ENCODE data around the gene DNER. TPM values are rescaled to one million over a fixed set of nuclear protein-coding genes. Genes with fewer than 3 reads are reported as not detected.
"Not testable (repeated sequence)": the region's sequence is repeated elsewhere in the genome, so short reads cannot be mapped to it uniquely, and the experiment has no call there.

DNER gene, protein sequence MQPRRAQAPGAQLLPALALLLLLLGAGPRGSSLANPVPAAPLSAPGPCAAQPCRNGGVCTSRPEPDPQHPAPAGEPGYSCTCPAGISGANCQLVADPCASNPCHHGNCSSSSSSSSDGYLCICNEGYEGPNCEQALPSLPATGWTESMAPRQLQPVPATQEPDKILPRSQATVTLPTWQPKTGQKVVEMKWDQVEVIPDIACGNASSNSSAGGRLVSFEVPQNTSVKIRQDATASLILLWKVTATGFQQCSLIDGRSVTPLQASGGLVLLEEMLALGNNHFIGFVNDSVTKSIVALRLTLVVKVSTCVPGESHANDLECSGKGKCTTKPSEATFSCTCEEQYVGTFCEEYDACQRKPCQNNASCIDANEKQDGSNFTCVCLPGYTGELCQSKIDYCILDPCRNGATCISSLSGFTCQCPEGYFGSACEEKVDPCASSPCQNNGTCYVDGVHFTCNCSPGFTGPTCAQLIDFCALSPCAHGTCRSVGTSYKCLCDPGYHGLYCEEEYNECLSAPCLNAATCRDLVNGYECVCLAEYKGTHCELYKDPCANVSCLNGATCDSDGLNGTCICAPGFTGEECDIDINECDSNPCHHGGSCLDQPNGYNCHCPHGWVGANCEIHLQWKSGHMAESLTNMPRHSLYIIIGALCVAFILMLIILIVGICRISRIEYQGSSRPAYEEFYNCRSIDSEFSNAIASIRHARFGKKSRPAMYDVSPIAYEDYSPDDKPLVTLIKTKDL
- 6.3 and 19.8 TPM in 2 replicates for total RNA-seq (2012; rRNA removed)

DNA sequence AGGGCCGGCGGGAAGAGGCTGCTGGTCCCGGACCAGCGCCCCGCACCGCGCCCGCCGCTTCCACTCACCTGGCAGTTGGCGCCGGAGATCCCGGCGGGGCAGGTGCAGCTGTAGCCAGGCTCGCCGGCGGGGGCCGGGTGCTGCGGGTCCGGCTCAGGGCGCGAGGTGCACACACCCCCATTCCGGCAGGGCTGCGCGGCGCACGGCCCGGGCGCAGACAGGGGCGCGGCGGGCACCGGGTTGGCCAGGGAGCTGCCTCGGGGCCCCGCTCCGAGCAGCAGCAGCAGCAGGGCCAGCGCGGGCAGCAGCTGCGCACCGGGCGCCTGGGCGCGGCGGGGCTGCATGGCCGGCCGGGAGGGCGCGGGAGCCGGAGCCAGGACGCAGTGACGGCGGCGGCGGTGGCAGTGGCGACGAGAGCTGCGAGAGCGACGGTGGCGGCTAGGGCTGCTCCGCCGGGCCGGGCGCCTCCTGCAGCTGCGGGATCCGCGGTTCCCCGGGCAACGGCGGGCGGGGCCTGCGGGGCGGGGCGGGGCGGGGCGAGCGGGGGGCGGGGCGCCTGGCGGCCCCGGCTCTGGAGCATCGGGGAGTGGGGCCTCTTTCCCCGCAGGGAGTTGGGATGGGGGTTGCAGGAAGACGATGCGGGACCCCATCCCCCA is at the start of gene DNER:
Gene DNER, minus strand, starts transcription at position 476 of the 656 bp plus-strand sequence. Its CDS starts 132 bp downstream, at position 344.
- H3K4me3 ChIP-seq (ENCODE audit: low read length) = peak within 1 kb of the TSS; percentile 68
- peak within 1 kb of the TSS; percentile 93 for H3K4me2 ChIP-seq (ENCODE audit: low read length)
- no peaks in the 10 kb centered on the region for H3K9me3 ChIP-seq (replicated peaks; ENCODE audit: low read length)
- peaks cover 20% of the 10 kb centered on the region for H3K4me1 ChIP-seq (ENCODE audit: control insufficient read depth, insufficient read depth, low read length)
- no peaks in the 10 kb centered on the region for H3K36me3 ChIP-seq (ENCODE audit: insufficient read depth, low read length)
- peak within 1 kb of the TSS; percentile 27 for H3K9ac ChIP-seq (ENCODE audit: low read depth, low read length)
- H3K27me3 ChIP-seq (ENCODE audit: control insufficient read depth, insufficient read depth, low read length) = peaks cover 69% of the 10 kb centered on the region

DNA sequence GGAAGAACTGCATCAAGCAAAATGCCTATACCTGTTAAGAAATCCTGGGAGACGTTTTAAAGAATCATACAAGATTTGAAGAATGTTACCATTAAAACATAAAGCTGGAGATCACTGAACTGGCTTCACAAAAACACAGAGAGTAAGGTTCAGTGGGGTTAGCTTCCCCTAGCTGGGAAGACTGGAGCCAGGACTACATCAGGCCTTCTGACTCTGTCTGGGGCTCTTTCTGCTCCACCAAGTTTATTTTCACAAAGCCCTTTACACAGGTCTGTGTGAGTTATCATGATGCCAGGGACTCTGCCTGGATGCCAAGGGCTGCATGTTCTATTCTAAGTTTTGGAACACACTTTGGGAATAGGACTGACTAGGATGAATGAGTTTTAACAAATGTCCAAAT is 47.3 kb upstream of the DNER start:
- no peak overlapping the region for H3K4me2 ChIP-seq (ENCODE audit: low read length)
- H3K4me3 ChIP-seq (ENCODE audit: low read length) = no peak overlapping the region
- no peaks in the 10 kb centered on the region for H3K4me1 ChIP-seq (ENCODE audit: control insufficient read depth, insufficient read depth, low read length)
- H3K36me3 ChIP-seq (ENCODE audit: insufficient read depth, low read length) = peaks cover 36% of the 10 kb centered on the region
- no peak overlapping the region for H3K9ac ChIP-seq (ENCODE audit: low read depth, low read length)
- no peaks in the 10 kb centered on the region for H3K9me3 ChIP-seq (replicated peaks; ENCODE audit: low read length)
- no peaks in the 10 kb centered on the region for H3K27me3 ChIP-seq (ENCODE audit: control insufficient read depth, insufficient read depth, low read length)

DNA sequence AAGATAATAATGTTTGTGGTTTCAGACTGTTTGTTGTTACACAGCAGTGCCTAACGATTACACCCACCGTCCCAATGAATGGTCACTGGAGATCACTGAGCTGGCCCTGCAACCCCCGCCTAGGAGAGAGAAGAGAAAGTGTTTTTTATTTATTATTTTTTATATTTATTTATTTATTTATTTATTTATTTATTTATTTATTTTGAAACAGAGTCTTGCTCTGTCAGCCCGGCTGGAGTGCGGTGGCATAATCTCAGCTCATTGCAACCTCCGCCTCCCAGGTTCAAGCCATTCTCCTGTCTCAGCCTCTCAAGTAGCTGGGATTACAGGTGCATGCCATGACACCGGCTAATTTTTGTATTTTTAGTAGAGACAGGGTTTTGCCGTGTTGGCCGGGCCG is 43.1 kb upstream of the DNER start:
- not testable (repeated sequence) for H3K27me3 ChIP-seq (ENCODE audit: control insufficient read depth, insufficient read depth, low read length); H3K4me1 ChIP-seq (ENCODE audit: control insufficient read depth, insufficient read depth, low read length); H3K36me3 ChIP-seq (ENCODE audit: insufficient read depth, low read length); H3K9me3 ChIP-seq (replicated peaks; ENCODE audit: low read length); H3K4me3 ChIP-seq (ENCODE audit: low read length); H3K4me2 ChIP-seq (ENCODE audit: low read length); H3K9ac ChIP-seq (ENCODE audit: low read depth, low read length)

DNA sequence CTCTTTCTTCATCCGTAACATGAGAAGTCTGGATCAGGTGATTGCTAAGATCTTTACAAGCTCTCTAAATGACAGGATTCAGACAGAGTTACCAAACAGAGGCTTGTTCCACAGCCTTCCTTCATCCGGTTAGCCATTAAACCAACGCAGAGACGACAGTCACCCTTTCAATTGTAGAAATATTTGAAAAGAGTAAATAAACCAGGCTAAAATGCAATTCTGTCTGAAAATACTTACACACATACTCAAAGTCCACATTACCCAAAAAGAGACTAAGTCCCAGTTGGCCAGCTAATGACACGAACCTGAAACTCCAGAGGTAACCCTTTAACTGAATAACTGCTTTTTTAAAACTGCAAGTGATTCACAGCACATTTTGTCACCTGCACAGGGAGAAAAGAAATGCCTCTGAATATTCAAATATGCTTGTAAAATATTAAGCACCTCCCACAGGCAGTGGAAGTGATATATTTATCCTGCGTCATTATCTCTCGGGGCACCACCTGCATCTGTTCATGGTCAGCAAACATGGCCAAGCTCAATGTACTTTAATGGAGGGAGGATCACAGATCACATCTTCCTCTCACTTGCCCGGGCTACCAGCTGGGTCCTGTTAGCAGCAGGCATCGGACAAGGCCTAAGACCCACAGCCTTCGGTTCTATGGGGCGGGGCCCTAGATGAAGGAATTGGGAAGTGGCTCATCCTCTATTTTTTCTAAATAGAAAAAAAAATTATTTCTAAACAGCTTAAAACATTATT is 38.8 kb upstream of the DNER start:
- Histone ChIP-seq H3K9me3 (replicated peaks; ENCODE audit: low read length) (no peaks in the 10 kb centered on the region), H3K27me3 (ENCODE audit: control insufficient read depth, insufficient read depth, low read length) (no peaks in the 10 kb centered on the region), H3K4me2 (ENCODE audit: low read length) (no peak overlapping the region), H3K4me1 (ENCODE audit: control insufficient read depth, insufficient read depth, low read length) (no peaks in the 10 kb centered on the region), H3K9ac (ENCODE audit: low read depth, low read length) (no peak overlapping the region), H3K4me3 (ENCODE audit: low read length) (no peak overlapping the region), H3K36me3 (ENCODE audit: insufficient read depth, low read length) (no peaks in the 10 kb centered on the region)

DNA sequence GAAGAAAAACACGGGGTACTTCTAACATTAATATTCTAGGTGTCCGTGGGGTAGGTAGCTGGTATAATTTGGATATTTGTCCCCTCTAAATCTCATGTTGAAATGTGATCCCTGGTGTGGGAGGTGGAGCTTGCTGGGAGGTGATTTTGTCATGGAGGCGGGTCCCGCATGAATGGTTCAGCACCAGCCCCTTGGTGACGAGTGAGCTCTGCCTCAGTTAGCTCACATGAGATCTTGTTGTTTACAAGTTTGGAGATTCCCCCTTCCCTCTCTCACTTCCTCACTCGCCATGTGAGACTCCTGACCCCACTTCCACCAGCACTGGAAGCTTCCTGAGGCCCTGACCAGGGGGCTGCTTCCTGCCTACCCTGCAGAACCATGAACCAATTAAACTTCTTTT is 35.4 kb upstream of the DNER start:
- no peaks in the 10 kb centered on the region for H3K4me1 ChIP-seq (ENCODE audit: control insufficient read depth, insufficient read depth, low read length)
- H3K4me3 ChIP-seq (ENCODE audit: low read length) = no peak overlapping the region
- H3K4me2 ChIP-seq (ENCODE audit: low read length) = no peak overlapping the region
- no peaks in the 10 kb centered on the region for H3K27me3 ChIP-seq (ENCODE audit: control insufficient read depth, insufficient read depth, low read length)
- H3K9ac ChIP-seq (ENCODE audit: low read depth, low read length) = no peak overlapping the region
- no peaks in the 10 kb centered on the region for H3K36me3 ChIP-seq (ENCODE audit: insufficient read depth, low read length)
- H3K9me3 ChIP-seq (replicated peaks; ENCODE audit: low read length) = no peaks in the 10 kb centered on the region

DNA sequence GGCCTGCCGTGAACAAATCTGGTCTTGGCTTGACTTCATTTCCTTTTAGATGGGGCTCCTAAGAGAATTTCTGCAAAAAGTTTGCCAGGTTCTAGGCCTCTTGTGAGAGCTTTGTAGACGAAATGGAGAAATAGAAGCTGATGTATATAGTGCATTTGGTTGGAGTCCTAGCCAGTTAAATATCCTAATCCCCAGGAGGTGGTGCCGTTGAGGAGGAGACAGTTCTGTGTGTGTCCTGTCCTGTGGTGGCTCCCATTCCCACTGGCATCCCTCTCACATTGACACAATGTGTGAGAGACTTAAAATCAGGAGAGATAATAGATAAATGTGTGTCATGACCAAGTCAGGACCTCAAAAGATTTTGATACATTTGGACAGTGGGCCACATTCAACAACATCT is 34.6 kb upstream of the DNER start:
- H3K9me3 ChIP-seq (replicated peaks; ENCODE audit: low read length) = no peaks in the 10 kb centered on the region
- no peaks in the 10 kb centered on the region for H3K4me1 ChIP-seq (ENCODE audit: control insufficient read depth, insufficient read depth, low read length)
- no peak overlapping the region for H3K9ac ChIP-seq (ENCODE audit: low read depth, low read length)
- no peak overlapping the region for H3K4me2 ChIP-seq (ENCODE audit: low read length)
- H3K36me3 ChIP-seq (ENCODE audit: insufficient read depth, low read length) = no peaks in the 10 kb centered on the region
- no peaks in the 10 kb centered on the region for H3K27me3 ChIP-seq (ENCODE audit: control insufficient read depth, insufficient read depth, low read length)
- no peak overlapping the region for H3K4me3 ChIP-seq (ENCODE audit: low read length)

DNA sequence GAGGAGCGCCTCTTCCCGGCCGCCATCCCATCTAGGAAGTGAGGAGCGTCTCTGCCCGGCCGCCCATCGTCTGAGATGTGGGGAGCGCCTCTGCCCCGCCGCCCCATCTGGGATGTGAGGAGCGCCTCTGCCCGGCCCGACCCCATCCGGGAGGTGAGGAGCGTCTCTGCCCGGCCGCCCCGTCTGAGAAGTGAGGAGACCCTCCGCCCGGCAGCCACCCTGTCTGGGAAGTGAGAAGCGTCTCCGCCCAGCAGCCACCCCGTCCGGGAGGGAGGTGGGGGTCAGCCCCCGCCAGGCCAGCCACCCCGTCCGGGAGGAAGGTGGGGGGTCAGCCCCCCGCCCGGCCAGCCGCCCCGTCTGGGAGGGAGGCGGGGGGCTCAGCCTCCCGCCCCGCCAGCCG is 28.3 kb upstream of the DNER start:
- H3K4me3 ChIP-seq (ENCODE audit: low read length); H3K9me3 ChIP-seq (replicated peaks; ENCODE audit: low read length); H3K4me2 ChIP-seq (ENCODE audit: low read length); H3K27me3 ChIP-seq (ENCODE audit: control insufficient read depth, insufficient read depth, low read length); H3K36me3 ChIP-seq (ENCODE audit: insufficient read depth, low read length); H3K4me1 ChIP-seq (ENCODE audit: control insufficient read depth, insufficient read depth, low read length); H3K9ac ChIP-seq (ENCODE audit: low read depth, low read length): not testable (repeated sequence)

DNA sequence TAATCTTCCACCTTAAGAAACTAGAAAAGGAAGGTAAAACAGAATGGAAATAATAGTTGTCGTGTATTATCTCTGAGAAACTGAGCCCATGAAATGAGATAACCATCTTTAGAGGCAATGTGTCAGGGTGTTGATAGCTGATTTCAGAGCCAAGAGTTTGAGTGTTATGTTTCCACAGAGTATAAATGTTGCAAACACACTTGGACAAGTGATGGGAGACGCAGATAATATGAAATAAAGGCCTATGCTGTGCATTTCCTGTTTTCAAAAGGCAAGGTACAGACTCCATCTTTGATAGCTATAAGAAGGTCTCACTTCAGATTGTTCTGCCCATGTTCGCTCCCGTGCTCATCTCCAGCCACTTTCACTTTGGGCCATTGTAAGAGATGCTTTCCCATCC is 25.9 kb upstream of the DNER start:
- H3K27me3 ChIP-seq (ENCODE audit: control insufficient read depth, insufficient read depth, low read length) = no peaks in the 10 kb centered on the region
- H3K9me3 ChIP-seq (replicated peaks; ENCODE audit: low read length) = peaks cover 2% of the 10 kb centered on the region
- no peaks in the 10 kb centered on the region for H3K4me1 ChIP-seq (ENCODE audit: control insufficient read depth, insufficient read depth, low read length)
- no peaks in the 10 kb centered on the region for H3K36me3 ChIP-seq (ENCODE audit: insufficient read depth, low read length)
- no peak overlapping the region for H3K9ac ChIP-seq (ENCODE audit: low read depth, low read length)
- no peak overlapping the region for H3K4me3 ChIP-seq (ENCODE audit: low read length)
- H3K4me2 ChIP-seq (ENCODE audit: low read length) = no peak overlapping the region

DNA sequence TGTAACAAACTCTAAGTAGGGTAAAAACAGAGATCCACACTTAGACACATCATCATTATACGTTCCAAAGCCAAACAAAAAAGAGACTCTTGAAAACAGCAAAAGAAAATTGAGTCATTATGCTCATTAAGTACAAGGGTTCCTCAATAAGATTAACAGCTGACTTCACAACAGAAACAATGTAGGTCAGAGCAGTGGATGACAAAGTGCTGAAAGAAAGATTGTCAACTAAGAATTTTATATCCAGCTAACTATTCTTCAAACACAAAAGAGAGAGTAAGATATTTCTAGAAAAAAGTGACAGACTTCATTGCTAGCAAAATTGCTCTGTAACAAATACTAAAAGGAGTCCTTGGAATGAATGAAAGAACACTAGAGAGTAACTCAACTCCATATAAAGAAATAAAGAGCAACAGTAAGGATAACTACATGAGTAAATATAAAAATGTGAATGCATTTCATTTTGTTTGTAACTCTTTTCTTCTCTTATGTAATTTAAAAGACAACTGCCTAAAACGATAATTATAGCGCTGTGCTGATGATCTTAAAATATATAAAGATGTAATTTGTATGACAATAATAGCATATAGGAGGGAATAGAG is 23.8 kb upstream of the DNER start:
- Histone ChIP-seq H3K9me3 (replicated peaks; ENCODE audit: low read length) (peaks cover 2% of the 10 kb centered on the region), H3K36me3 (ENCODE audit: insufficient read depth, low read length) (no peaks in the 10 kb centered on the region), H3K4me3 (ENCODE audit: low read length) (no peak overlapping the region), H3K4me1 (ENCODE audit: control insufficient read depth, insufficient read depth, low read length) (no peaks in the 10 kb centered on the region), H3K9ac (ENCODE audit: low read depth, low read length) (no peak overlapping the region), H3K27me3 (ENCODE audit: control insufficient read depth, insufficient read depth, low read length) (no peaks in the 10 kb centered on the region), H3K4me2 (ENCODE audit: low read length) (no peak overlapping the region)

DNA sequence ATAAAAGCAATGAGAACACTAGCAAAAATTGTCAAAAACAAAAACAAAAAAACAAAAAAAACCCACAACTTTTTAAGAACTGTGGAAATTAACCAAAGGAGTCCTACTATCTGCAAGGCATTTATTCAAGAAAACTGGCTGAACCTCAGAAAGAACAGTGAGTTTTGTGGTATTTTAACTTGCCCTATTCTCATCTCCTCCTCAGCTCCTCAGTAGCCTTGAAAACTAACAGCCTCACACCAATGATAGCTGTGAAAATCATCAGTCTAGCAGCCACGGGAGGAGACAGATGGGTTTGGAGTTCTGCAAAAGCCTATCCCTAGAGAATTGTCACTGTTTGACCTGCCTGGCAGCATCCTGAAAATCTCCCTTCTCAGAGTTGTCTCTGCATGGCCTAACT is 20.1 kb upstream of the DNER start:
- Histone ChIP-seq H3K9me3 (replicated peaks; ENCODE audit: low read length) (peaks cover 2% of the 10 kb centered on the region), H3K27me3 (ENCODE audit: control insufficient read depth, insufficient read depth, low read length) (no peaks in the 10 kb centered on the region), H3K4me2 (ENCODE audit: low read length) (no peak overlapping the region), H3K9ac (ENCODE audit: low read depth, low read length) (no peak overlapping the region), H3K36me3 (ENCODE audit: insufficient read depth, low read length) (no peaks in the 10 kb centered on the region), H3K4me3 (ENCODE audit: low read length) (no peak overlapping the region), H3K4me1 (ENCODE audit: control insufficient read depth, insufficient read depth, low read length) (no peaks in the 10 kb centered on the region)
